HG03571 (cell line): Measurements from ENCODE around the gene AVPI1.
"Not testable (repeated sequence)": the region's sequence is repeated elsewhere in the genome, so short reads cannot be mapped to it uniquely, and the experiment has no call there.

Source experiments
- ATAC-seq: cut with Tn5 transposase; IDR thresholded peaks from one replicate; pipeline ENCODE4 v1.9.1; 2021; ENCODE audit not compliant: unreplicated experiment

The AVPI1 gene

GRCh38 chr10:97711640-97712572 is 24.9 kb upstream of the AVPI1 start:
- ATAC-seq = no peak

GRCh38 chr10:97708976-97709946 is 22.2 kb upstream of the AVPI1 start:
- ATAC-seq = no peak

GRCh38 chr10:97708167-97708566 is 21.1 kb upstream of the AVPI1 start:
- no peak for ATAC-seq

- no peak for ATAC-seq
These were observed 20.3 kb upstream of the AVPI1 start for GRCh38 chr10:97707134-97707861.

- no peak for ATAC-seq
These were observed 18.1 kb upstream of the AVPI1 start for GRCh38 chr10:97705006-97705670.

- ATAC-seq = no peak
These were observed 17.3 kb upstream of the AVPI1 start for GRCh38 chr10:97704341-97704740.

GRCh38 chr10:97703398-97704067 is 16.5 kb upstream of the AVPI1 start:
- ATAC-seq = no peak

GRCh38 chr10:97701438-97702069 is 14.5 kb upstream of the AVPI1 start:
- ATAC-seq = no peak

GRCh38 chr10:97698072-97698655 is 11.1 kb upstream of the AVPI1 start:
- not testable (repeated sequence) for ATAC-seq

- no peak for ATAC-seq
These were observed 3.1 kb upstream of the AVPI1 start for GRCh38 chr10:97690133-97690532.

GRCh38 chr10:97689559-97690020 is 2.5 kb upstream of the AVPI1 start:
- ATAC-seq = no peak

- no peak for ATAC-seq
These were observed 1.0 kb upstream of the AVPI1 start for GRCh38 chr10:97687785-97688781.

GRCh38 chr10:97686301-97686961 is 610 bp downstream of the AVPI1 start:
- ATAC-seq = no peak

- ATAC-seq = no peak
These were observed 1.6 kb downstream of the AVPI1 start for GRCh38 chr10:97685395-97685958.

- no peak for ATAC-seq
These were observed 2.1 kb downstream of the AVPI1 start for GRCh38 chr10:97684866-97685394.

- not testable (repeated sequence) for ATAC-seq
These were observed 2.7 kb downstream of the AVPI1 start for GRCh38 chr10:97684368-97684713.
